IPS-20b (cell line): ENCODE results near the gene CNIH2.

Experiments used
- H3K27ac ChIP-seq: one replicate; pipeline ENCODE4 v1.5.1; 2013; ENCODE audit warnings: low read length
- H3K27me3 ChIP-seq: 2 replicates; pipeline ENCODE4 v1.6.1; 2013; ENCODE audit warnings: mild to moderate bottlenecking, low read length, inconsistent platforms; ENCODE audit not compliant: insufficient read depth
- H3K36me3 ChIP-seq: 2 replicates; pipeline ENCODE4 v1.6.1; 2013; ENCODE audit warnings: low read depth, mild to moderate bottlenecking, inconsistent platforms, low read length, moderate library complexity; ENCODE audit not compliant: insufficient read depth
- H3K4me1 ChIP-seq: 2 replicates; pipeline ENCODE4 v1.6.1; 2013; ENCODE audit warnings: mild to moderate bottlenecking, control low read depth, inconsistent platforms, low read length, moderate library complexity; ENCODE audit not compliant: insufficient read depth
- H3K4me3 ChIP-seq: 2 replicates; pipeline ENCODE4 v1.5.1; 2013; ENCODE audit warnings: mild to moderate bottlenecking, low read length, inconsistent platforms
- H3K9ac ChIP-seq: 2 replicates; pipeline ENCODE4 v1.6.1; 2013; ENCODE audit warnings: low read depth, mild to moderate bottlenecking, inconsistent platforms, low read length, moderate library complexity
- H3K9me3 ChIP-seq: 2 replicates; pipeline ENCODE4 v1.6.1; 2013; ENCODE audit warnings: mild to moderate bottlenecking, low read depth, low read length, inconsistent platforms; ENCODE audit not compliant: insufficient read depth

CNIH2 gene

DNA sequence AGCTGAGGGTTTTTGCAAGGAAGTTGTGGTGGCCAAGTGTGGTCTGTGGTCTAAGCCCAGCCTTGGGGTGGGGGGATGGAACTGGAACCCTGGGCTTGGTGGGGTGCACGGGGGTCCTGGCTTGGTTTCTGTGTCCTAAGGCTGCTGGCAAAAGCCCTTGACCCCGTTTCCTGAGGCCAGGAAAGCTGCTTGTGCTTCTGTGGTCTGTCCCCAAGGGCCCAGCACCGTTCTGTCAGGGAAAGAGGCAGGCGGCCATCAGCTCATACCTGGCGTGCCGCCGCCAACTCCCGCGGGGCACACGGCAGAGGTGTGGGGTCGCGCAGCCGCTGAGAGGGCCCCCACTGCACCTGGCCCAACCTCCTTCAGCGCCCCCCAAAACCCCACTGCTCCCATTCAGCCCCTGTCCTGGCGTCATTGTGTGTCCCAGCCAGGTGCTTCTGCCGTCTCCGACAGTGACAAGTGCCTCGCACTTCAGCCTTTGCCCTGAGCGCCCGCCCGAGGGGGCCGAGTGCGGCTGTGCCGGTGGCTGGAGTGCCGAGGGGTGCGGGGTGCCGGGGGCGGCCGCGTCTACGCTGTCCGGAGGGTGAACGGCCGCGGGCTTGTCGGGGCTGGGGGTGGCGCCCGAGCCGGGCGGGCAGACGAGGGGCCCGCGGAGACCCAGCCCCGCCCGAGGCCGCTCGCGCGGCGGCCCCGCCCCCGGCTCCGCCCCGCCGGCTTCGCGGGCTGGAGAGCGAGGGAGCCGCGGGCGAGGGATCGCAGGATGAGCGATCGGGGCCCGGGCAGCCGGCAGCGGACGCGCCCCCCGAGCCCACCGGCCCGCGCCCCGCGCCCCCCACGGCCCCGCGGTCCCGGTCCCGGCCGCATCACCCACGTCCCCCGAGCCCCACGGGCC, at the start of gene CNIH2:
TSS of gene CNIH2 (plus strand) at position 705 of the 892 bp plus-strand sequence. CDS start 282 bp downstream, outside the sequence.
- no peak within 1 kb of the TSS for H3K27ac ChIP-seq

DNA sequence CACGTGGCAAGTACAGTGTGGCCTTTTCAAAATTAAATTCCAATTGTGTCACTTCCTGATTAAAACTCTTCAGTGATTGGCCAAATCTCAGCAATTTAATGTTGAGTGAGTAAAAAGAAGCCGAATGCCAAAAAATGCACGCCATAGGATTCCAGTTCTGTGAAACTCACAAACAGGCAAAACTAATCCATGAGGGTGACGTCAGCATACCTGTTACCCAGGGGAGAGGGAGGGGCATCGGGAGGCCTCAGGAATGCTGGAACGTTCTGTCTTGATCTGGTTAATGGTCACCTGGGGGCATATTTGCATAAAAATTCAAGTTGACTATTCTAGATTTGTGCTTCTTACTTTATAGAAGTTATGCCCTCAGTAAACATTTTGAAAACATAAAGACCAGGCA, 49.5 kb upstream of the CNIH2 start:
- Histone ChIP-seq H3K9me3 (no peaks in the 10 kb centered on the region), H3K4me1 (peaks cover 6% of the 10 kb centered on the region; the same call in 1 of the 2 replicates), H3K27ac (no peak overlapping the region), H3K9ac (0 out of 2 replicates have a peak overlapping the region, but pooled peaks have one; percentile 34), H3K4me3 (no peak overlapping the region), H3K36me3 (peaks cover 4% of the 10 kb centered on the region; the same call in 1 of the 2 replicates), H3K27me3 (no peaks in the 10 kb centered on the region)

More for the DNA sequence above, at the start of gene CNIH2:
- Histone ChIP-seq H3K4me3 (peak within 1 kb of the TSS; percentile 63), H3K36me3 (peaks cover 35% of the 10 kb centered on the region), H3K9me3 (no peaks in the 10 kb centered on the region), H3K4me1 (peaks cover 4% of the 10 kb centered on the region; the same call in 1 of the 2 replicates), H3K9ac (peak within 1 kb of the TSS; percentile 53; the same call in 1 of the 2 replicates), H3K27me3 (peaks cover 9% of the 10 kb centered on the region; the same call in 1 of the 2 replicates)

- H3K4me1 ChIP-seq: peaks cover 6% of the 10 kb centered on the region; the same call in 1 of the 2 replicates
- H3K9me3 ChIP-seq: no peaks in the 10 kb centered on the region
- H3K4me3 ChIP-seq: no peak overlapping the region
- H3K27me3 ChIP-seq: no peaks in the 10 kb centered on the region
- H3K9ac ChIP-seq: no peak overlapping the region
- peaks cover 12% of the 10 kb centered on the region for H3K36me3 ChIP-seq
- no peak overlapping the region for H3K27ac ChIP-seq
Observed at GRCh38 chr11:66230156-66230555, 47.8 kb upstream of the CNIH2 start.

GRCh38 chr11:66230978-66231377, 47.0 kb upstream of the CNIH2 start:
- Histone ChIP-seq H3K4me1 (peaks cover 6% of the 10 kb centered on the region; the same call in 1 of the 2 replicates), H3K9me3 (no peaks in the 10 kb centered on the region), H3K9ac (0 out of 2 replicates have a peak overlapping the region, but pooled peaks have one; percentile 20), H3K4me3 (no peak overlapping the region), H3K27ac (no peak overlapping the region), H3K27me3 (no peaks in the 10 kb centered on the region), H3K36me3 (peaks cover 16% of the 10 kb centered on the region)

- H3K4me3 ChIP-seq: no peak overlapping the region
- peaks cover 6% of the 10 kb centered on the region; the same call in 1 of the 2 replicates for H3K4me1 ChIP-seq
- no peak overlapping the region for H3K27ac ChIP-seq
- no peaks in the 10 kb centered on the region for H3K27me3 ChIP-seq
- peak overlapping the region; percentile 20; the same call in 1 of the 2 replicates for H3K9ac ChIP-seq
- peaks cover 21% of the 10 kb centered on the region for H3K36me3 ChIP-seq
- no peaks in the 10 kb centered on the region for H3K9me3 ChIP-seq
Observed at GRCh38 chr11:66231561-66231960, 46.4 kb upstream of the CNIH2 start.

GRCh38 chr11:66232769-66233168, 45.2 kb upstream of the CNIH2 start:
- Histone ChIP-seq H3K9me3 (no peaks in the 10 kb centered on the region), H3K27me3 (no peaks in the 10 kb centered on the region), H3K4me3 (no peak overlapping the region), H3K36me3 (peaks cover 21% of the 10 kb centered on the region), H3K9ac (no peak overlapping the region), H3K27ac (no peak overlapping the region), H3K4me1 (peaks cover 6% of the 10 kb centered on the region; the same call in 1 of the 2 replicates)

DNA sequence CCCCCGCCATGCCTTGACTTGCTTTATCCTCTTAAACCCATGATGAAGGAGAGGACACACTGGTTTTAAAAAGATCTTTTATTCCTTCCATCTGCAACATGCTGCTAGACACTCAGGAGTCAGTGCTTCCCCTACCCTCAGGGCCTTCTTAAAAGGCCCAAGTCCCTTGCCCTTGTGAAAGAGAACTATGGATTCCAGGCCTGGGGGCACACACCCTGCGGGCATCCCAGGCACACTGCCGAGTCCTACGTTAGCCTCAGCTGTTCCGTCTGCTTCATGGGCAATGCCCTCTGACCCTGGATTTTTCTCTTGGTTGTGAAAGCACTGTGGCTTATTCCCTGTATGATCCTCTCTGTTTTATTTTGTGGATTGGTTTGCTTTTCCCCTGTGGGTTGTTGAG, 44.7 kb upstream of the CNIH2 start:
- Histone ChIP-seq H3K4me3 (no peak overlapping the region), H3K27me3 (no peaks in the 10 kb centered on the region), H3K9me3 (no peaks in the 10 kb centered on the region), H3K36me3 (peaks cover 21% of the 10 kb centered on the region), H3K27ac (no peak overlapping the region), H3K9ac (no peak overlapping the region), H3K4me1 (peaks cover 6% of the 10 kb centered on the region; the same call in 1 of the 2 replicates)

- Histone ChIP-seq H3K4me3 (no peak overlapping the region), H3K36me3 (peaks cover 21% of the 10 kb centered on the region), H3K9me3 (no peaks in the 10 kb centered on the region), H3K9ac (no peak overlapping the region), H3K27me3 (no peaks in the 10 kb centered on the region), H3K27ac (no peak overlapping the region), H3K4me1 (peaks cover 3% of the 10 kb centered on the region; the same call in 1 of the 2 replicates)
Observed at GRCh38 chr11:66235141-66235540, 42.8 kb upstream of the CNIH2 start.

DNA sequence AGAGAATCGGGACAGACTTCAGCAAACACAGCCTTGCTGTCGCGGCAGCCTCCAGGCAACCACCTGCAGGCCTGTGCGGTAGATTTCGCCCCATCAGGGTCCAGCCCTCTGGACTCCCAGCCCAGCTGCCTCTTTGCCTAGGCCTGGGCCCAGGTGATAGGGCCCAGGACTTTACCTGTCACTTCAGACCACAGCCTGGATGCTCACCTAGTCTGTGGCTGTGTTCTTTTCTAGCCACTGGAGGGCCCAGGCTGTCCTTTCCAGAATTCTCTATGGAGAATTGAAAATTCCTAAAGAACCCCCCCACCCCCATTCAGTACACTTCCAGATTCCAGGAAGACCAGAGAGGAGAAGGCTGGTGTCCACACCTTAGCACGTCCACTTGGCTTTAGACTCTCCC, 40.1 kb upstream of the CNIH2 start:
- Histone ChIP-seq H3K36me3 (peaks cover 18% of the 10 kb centered on the region), H3K27me3 (no peaks in the 10 kb centered on the region), H3K9ac (no peak overlapping the region), H3K9me3 (no peaks in the 10 kb centered on the region), H3K4me1 (no peaks in the 10 kb centered on the region), H3K27ac (no peak overlapping the region), H3K4me3 (no peak overlapping the region)

- Histone ChIP-seq H3K4me1 (no peaks in the 10 kb centered on the region), H3K9ac (no peak overlapping the region), H3K27ac (no peak overlapping the region), H3K27me3 (no peaks in the 10 kb centered on the region), H3K9me3 (no peaks in the 10 kb centered on the region), H3K4me3 (no peak overlapping the region), H3K36me3 (peaks cover 16% of the 10 kb centered on the region)
Observed at GRCh38 chr11:66238786-66239413, 39.1 kb upstream of the CNIH2 start.

- H3K4me1 ChIP-seq: no peaks in the 10 kb centered on the region
- H3K9me3 ChIP-seq: no peaks in the 10 kb centered on the region
- no peak overlapping the region for H3K27ac ChIP-seq
- no peak overlapping the region for H3K4me3 ChIP-seq
- H3K36me3 ChIP-seq: 0 out of 2 replicates have a peak, but pooled peaks cover 10% of the 10 kb centered on the region
- H3K27me3 ChIP-seq: no peaks in the 10 kb centered on the region
- no peak overlapping the region for H3K9ac ChIP-seq
Observed at GRCh38 chr11:66239511-66239910, 38.5 kb upstream of the CNIH2 start.
